WTC11 (cell line): ENCODE measurements around the gene RAPGEF1. TPM values are rescaled to one million over a fixed set of nuclear protein-coding genes. Genes with fewer than 3 reads are reported as not detected.

Experiments used
- ATAC-seq: fragments of 200-7000 bp; cut with Tn5 transposase; 2 replicates; pipeline ENCODE4 v1.10.0; 2021; ENCODE audit warnings: mild to moderate bottlenecking, moderate library complexity
- CTCF ChIA-PET: fragments of 300-600 bp; sonication (Branson Sonifier 250); formaldehyde crosslinking; loops from one replicate; lab custom pipeline; 2021; ENCODE audit warnings: antibody characterized with exemption; lab: Charles Lee
- POLR2A ChIA-PET: fragments of 350-600 bp; sonication (Branson Sonifier 250); formaldehyde crosslinking; loops from one replicate; lab custom pipeline; 2021; ENCODE audit warnings: antibody characterized with exemption; lab: Charles Lee
- DNase-seq: peaks from one replicate; pipeline ENCODE4 v3.0.0; 2021; ENCODE audit warnings: low spot score
- H3K27ac Mint-ChIP-seq: 2 replicates; pipeline ENCODE4 v1.8.0; 2021; ENCODE audit warnings: mixed read lengths
- H3K27me3 Mint-ChIP-seq: 2 replicates; pipeline ENCODE4 v1.8.0; 2021; ENCODE audit warnings: low read depth, mild to moderate bottlenecking, moderate library complexity, mixed read lengths
- H3K36me3 Mint-ChIP-seq: 2 replicates; pipeline ENCODE4 v1.8.0; 2021; ENCODE audit warnings: mixed read lengths
- H3K4me1 Mint-ChIP-seq: 2 replicates; pipeline ENCODE4 v1.8.0; 2022; ENCODE audit warnings: mixed read lengths
- H3K4me3 Mint-ChIP-seq: 2 replicates; pipeline ENCODE4 v1.8.0; 2021; ENCODE audit warnings: mild to moderate bottlenecking, moderate library complexity, mixed read lengths
- H3K9me3 Mint-ChIP-seq: 2 replicates; pipeline ENCODE4 v1.8.0; 2021; ENCODE audit warnings: mixed read lengths
- E2F1 ChIP-seq: sonication (generic); formaldehyde crosslinking; IDR thresholded peaks from 2 replicates; pipeline ENCODE4 v1.8.0; 2022; ENCODE audit warnings: mild to moderate bottlenecking, missing genetic modification reagents
- EMX1 ChIP-seq: fragments of 250-450 bp; sonication (Bioruptor Pico); IDR thresholded peaks from 2 replicates; pipeline ENCODE4 v1.8.0; 2021; ENCODE audit warnings: mild to moderate bottlenecking
- FOXJ3 ChIP-seq: sonication (generic); formaldehyde crosslinking; IDR thresholded peaks from 2 replicates; pipeline ENCODE4 v1.9.0; 2021; ENCODE audit warnings: missing genetic modification reagents, mild to moderate bottlenecking, borderline replicate concordance
- FOXP1 ChIP-seq: sonication (generic); formaldehyde crosslinking; IDR thresholded peaks from 2 replicates; pipeline ENCODE4 v1.8.0; 2022; ENCODE audit warnings: missing genetic modification reagents, mild to moderate bottlenecking, moderate library complexity, borderline replicate concordance
- FOXP4 ChIP-seq: sonication (generic); formaldehyde crosslinking; IDR thresholded peaks from 2 replicates; pipeline ENCODE4 v1.8.0; 2022; ENCODE audit warnings: mild to moderate bottlenecking, missing genetic modification reagents
- NFYB ChIP-seq: sonication (generic); formaldehyde crosslinking; conservative IDR thresholded peaks from 2 replicates; pipeline ENCODE4 v1.8.0; 2022; ENCODE audit warnings: low read depth, missing genetic modification reagents
- NR2C2 ChIP-seq: sonication (generic); formaldehyde crosslinking; IDR thresholded peaks from 2 replicates; pipeline ENCODE4 v1.8.0; 2022; ENCODE audit warnings: mild to moderate bottlenecking, missing genetic modification reagents
- PRRX2 ChIP-seq: fragments of 250-450 bp; sonication (Bioruptor Pico); IDR thresholded peaks from 2 replicates; pipeline ENCODE4 v1.8.0; 2021; ENCODE audit warnings: mild to moderate bottlenecking
- SMAD3 ChIP-seq: sonication (generic); formaldehyde crosslinking; IDR thresholded peaks from 2 replicates; pipeline ENCODE4 v1.8.0; 2022; ENCODE audit warnings: missing genetic modification reagents, mild to moderate bottlenecking, borderline replicate concordance
- USF2 ChIP-seq: sonication (generic); formaldehyde crosslinking; IDR thresholded peaks from 2 replicates; pipeline ENCODE4 v1.8.1; 2023; ENCODE audit warnings: mild to moderate bottlenecking, missing genetic modification reagents, moderate library complexity
- ZNF263 ChIP-seq: sonication (generic); formaldehyde crosslinking; IDR thresholded peaks from 2 replicates; pipeline ENCODE4 v1.8.1; 2022; ENCODE audit warnings: low read depth, mild to moderate bottlenecking, moderate library complexity, missing genetic modification reagents
- ZNF317 ChIP-seq: sonication (generic); formaldehyde crosslinking; IDR thresholded peaks from 2 replicates; pipeline ENCODE4 v1.8.1; 2023; ENCODE audit warnings: low read depth, mild to moderate bottlenecking, moderate library complexity, missing genetic modification reagents, borderline replicate concordance
- total RNA-seq: library from RNA; stranded (reverse); gene quantifications from 3 replicates; pipeline ENCODE4 v1.2.3, GENCODE V29; 2021
- TF ChIP-seq, protein P1 (sequence below): sonication (generic); formaldehyde crosslinking; IDR thresholded peaks from 2 replicates; pipeline ENCODE4 v1.8.1; 2022; ENCODE audit warnings: low read depth, missing genetic modification reagents, borderline replicate concordance
- TF ChIP-seq, protein P2 (sequence below): sonication (generic); formaldehyde crosslinking; IDR thresholded peaks from 2 replicates; pipeline ENCODE4 v1.8.0; 2023; ENCODE audit warnings: missing genetic modification reagents
- TF ChIP-seq, protein P3 (sequence below): sonication (generic); formaldehyde crosslinking; conservative IDR thresholded peaks from 2 replicates; pipeline ENCODE4 v1.8.1; 2023; ENCODE audit warnings: mild to moderate bottlenecking, low read depth, missing genetic modification reagents, moderate library complexity
- TF ChIP-seq, protein P4 (sequence below): fragments of 250-450 bp; sonication (Bioruptor Pico); IDR thresholded peaks from 2 replicates; pipeline ENCODE4 v2.1.2; 2022; ENCODE audit warnings: mild to moderate bottlenecking, moderate library complexity
- TF ChIP-seq, protein P5 (sequence below): fragments of 250-450 bp; sonication (Bioruptor Pico); IDR thresholded peaks from 2 replicates; pipeline ENCODE4 v1.9.0; 2021; ENCODE audit warnings: mild to moderate bottlenecking, borderline replicate concordance
- TF ChIP-seq, protein P6 (sequence below): fragments of 200-600 bp; IDR thresholded peaks from 2 replicates; pipeline ENCODE4 v1.8.0; 2022; ENCODE audit warnings: antibody characterized with exemption

The RAPGEF1 gene
- total RNA-seq, 1 experiment from 2014 or later: 66.2 TPM

DNA sequence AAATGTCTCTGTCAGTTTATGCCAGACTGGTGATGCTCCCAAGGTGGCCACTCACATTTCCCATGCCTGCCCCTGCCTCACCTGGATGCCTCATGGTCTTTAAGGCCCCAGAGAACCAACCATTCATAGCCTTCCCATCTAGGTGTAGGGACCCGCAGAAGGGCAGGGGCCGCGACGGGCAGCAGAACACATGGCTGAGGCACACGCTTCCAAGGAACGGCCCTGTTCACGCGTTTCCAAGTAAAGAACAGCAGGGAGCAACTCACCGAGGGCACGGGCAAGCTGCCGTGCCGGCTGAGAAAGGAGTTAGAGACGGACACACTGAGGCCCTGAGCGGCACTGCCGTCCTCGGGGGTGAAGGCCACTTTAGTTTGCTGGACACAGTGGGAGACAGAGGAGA is 121.1 kb downstream of the RAPGEF1 start:
- Mint-ChIP-seq H3K27ac (no peak overlapping the region), H3K9me3 (no peaks in the 10 kb centered on the region)
- POLR2A ChIA-PET: no interaction called here
- TF ChIP-seq ZNF263 (CRISPR knock-in tag): no peak
- TF ChIP-seq, protein P1, sequence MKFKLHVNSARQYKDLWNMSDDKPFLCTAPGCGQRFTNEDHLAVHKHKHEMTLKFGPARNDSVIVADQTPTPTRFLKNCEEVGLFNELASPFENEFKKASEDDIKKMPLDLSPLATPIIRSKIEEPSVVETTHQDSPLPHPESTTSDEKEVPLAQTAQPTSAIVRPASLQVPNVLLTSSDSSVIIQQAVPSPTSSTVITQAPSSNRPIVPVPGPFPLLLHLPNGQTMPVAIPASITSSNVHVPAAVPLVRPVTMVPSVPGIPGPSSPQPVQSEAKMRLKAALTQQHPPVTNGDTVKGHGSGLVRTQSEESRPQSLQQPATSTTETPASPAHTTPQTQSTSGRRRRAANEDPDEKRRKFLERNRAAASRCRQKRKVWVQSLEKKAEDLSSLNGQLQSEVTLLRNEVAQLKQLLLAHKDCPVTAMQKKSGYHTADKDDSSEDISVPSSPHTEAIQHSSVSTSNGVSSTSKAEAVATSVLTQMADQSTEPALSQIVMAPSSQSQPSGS (CRISPR knock-in tag): no peak
- TF ChIP-seq, protein P2, sequence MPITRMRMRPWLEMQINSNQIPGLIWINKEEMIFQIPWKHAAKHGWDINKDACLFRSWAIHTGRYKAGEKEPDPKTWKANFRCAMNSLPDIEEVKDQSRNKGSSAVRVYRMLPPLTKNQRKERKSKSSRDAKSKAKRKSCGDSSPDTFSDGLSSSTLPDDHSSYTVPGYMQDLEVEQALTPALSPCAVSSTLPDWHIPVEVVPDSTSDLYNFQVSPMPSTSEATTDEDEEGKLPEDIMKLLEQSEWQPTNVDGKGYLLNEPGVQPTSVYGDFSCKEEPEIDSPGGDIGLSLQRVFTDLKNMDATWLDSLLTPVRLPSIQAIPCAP (CRISPR knock-in tag): no peak
- no peak for TF ChIP-seq FOXP4 (CRISPR knock-in tag)
- no peak for TF ChIP-seq NFYB
- TF ChIP-seq USF2 (CRISPR knock-in tag): no peak
- no peak for TF ChIP-seq FOXJ3
- no peak for TF ChIP-seq PRRX2
- TF ChIP-seq, protein P3, sequence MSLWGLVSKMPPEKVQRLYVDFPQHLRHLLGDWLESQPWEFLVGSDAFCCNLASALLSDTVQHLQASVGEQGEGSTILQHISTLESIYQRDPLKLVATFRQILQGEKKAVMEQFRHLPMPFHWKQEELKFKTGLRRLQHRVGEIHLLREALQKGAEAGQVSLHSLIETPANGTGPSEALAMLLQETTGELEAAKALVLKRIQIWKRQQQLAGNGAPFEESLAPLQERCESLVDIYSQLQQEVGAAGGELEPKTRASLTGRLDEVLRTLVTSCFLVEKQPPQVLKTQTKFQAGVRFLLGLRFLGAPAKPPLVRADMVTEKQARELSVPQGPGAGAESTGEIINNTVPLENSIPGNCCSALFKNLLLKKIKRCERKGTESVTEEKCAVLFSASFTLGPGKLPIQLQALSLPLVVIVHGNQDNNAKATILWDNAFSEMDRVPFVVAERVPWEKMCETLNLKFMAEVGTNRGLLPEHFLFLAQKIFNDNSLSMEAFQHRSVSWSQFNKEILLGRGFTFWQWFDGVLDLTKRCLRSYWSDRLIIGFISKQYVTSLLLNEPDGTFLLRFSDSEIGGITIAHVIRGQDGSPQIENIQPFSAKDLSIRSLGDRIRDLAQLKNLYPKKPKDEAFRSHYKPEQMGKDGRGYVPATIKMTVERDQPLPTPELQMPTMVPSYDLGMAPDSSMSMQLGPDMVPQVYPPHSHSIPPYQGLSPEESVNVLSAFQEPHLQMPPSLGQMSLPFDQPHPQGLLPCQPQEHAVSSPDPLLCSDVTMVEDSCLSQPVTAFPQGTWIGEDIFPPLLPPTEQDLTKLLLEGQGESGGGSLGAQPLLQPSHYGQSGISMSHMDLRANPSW (CRISPR knock-in tag): no peak
- TF ChIP-seq, protein P4, sequence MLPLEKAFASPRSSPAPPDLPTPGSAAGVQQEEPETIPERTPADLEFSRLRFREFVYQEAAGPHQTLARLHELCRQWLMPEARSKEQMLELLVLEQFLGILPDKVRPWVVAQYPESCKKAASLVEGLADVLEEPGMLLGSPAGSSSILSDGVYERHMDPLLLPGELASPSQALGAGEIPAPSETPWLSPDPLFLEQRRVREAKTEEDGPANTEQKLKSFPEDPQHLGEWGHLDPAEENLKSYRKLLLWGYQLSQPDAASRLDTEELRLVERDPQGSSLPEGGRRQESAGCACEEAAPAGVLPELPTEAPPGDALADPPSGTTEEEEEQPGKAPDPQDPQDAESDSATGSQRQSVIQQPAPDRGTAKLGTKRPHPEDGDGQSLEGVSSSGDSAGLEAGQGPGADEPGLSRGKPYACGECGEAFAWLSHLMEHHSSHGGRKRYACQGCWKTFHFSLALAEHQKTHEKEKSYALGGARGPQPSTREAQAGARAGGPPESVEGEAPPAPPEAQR (CRISPR knock-in tag): no peak
- TF ChIP-seq, protein P5, sequence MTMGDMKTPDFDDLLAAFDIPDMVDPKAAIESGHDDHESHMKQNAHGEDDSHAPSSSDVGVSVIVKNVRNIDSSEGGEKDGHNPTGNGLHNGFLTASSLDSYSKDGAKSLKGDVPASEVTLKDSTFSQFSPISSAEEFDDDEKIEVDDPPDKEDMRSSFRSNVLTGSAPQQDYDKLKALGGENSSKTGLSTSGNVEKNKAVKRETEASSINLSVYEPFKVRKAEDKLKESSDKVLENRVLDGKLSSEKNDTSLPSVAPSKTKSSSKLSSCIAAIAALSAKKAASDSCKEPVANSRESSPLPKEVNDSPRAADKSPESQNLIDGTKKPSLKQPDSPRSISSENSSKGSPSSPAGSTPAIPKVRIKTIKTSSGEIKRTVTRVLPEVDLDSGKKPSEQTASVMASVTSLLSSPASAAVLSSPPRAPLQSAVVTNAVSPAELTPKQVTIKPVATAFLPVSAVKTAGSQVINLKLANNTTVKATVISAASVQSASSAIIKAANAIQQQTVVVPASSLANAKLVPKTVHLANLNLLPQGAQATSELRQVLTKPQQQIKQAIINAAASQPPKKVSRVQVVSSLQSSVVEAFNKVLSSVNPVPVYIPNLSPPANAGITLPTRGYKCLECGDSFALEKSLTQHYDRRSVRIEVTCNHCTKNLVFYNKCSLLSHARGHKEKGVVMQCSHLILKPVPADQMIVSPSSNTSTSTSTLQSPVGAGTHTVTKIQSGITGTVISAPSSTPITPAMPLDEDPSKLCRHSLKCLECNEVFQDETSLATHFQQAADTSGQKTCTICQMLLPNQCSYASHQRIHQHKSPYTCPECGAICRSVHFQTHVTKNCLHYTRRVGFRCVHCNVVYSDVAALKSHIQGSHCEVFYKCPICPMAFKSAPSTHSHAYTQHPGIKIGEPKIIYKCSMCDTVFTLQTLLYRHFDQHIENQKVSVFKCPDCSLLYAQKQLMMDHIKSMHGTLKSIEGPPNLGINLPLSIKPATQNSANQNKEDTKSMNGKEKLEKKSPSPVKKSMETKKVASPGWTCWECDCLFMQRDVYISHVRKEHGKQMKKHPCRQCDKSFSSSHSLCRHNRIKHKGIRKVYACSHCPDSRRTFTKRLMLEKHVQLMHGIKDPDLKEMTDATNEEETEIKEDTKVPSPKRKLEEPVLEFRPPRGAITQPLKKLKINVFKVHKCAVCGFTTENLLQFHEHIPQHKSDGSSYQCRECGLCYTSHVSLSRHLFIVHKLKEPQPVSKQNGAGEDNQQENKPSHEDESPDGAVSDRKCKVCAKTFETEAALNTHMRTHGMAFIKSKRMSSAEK: no peak
- no peak for TF ChIP-seq E2F1 (CRISPR knock-in tag)
- TF ChIP-seq SMAD3: no peak
- no peak for TF ChIP-seq NR2C2 (CRISPR knock-in tag)
- TF ChIP-seq EMX1 (CRISPR knock-in tag): no peak
- TF ChIP-seq ZNF317 (CRISPR knock-in tag): no peak
- no peak for TF ChIP-seq FOXP1
- TF ChIP-seq, protein P6, sequence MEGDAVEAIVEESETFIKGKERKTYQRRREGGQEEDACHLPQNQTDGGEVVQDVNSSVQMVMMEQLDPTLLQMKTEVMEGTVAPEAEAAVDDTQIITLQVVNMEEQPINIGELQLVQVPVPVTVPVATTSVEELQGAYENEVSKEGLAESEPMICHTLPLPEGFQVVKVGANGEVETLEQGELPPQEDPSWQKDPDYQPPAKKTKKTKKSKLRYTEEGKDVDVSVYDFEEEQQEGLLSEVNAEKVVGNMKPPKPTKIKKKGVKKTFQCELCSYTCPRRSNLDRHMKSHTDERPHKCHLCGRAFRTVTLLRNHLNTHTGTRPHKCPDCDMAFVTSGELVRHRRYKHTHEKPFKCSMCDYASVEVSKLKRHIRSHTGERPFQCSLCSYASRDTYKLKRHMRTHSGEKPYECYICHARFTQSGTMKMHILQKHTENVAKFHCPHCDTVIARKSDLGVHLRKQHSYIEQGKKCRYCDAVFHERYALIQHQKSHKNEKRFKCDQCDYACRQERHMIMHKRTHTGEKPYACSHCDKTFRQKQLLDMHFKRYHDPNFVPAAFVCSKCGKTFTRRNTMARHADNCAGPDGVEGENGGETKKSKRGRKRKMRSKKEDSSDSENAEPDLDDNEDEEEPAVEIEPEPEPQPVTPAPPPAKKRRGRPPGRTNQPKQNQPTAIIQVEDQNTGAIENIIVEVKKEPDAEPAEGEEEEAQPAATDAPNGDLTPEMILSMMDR: no peak
- TF ChIP-seq, all 79 proteins: peak for 0
- DNase-seq (no peak), ATAC-seq (no peak)
- Mint-ChIP-seq H3K36me3 (peaks cover 37% of the 10 kb centered on the region), H3K4me1 (peaks cover 13% of the 10 kb centered on the region), H3K27me3 (no peaks in the 10 kb centered on the region), H3K4me3 (no peak overlapping the region)
- CTCF ChIA-PET: no interaction called here
